HCT116 (cell line): ENCODE results near the gene BTNL8. TPM values are rescaled to one million over a fixed set of nuclear protein-coding genes. Genes with fewer than 3 reads are reported as not detected.

Source experiments
- ATAC-seq: fragments of 200-7000 bp; cut with Tn5 transposase; 2 replicates; pipeline ENCODE4 v1.9.1; 2020; ENCODE audit warnings: mild to moderate bottlenecking, moderate library complexity
- BruUV-seq: library from RNA; stranded (reverse); fragments of 400-500 nt; replicated peaks from 2 replicates; lab custom pipeline; 2021; lab: Mats Ljungman, UMichigan
- CTCF ChIA-PET: fragments of 300-600 bp; sonication (Branson Sonifier 250); formaldehyde crosslinking; loops from one replicate; lab custom pipeline; 2021; ENCODE audit warnings: antibody characterized with exemption; lab: Charles Lee
- POLR2A ChIA-PET: fragments of 300-600, 350-600 bp; sonication (Branson Sonifier 250); formaldehyde crosslinking; loops from one replicate; lab custom pipeline; 2021; ENCODE audit warnings: antibody characterized with exemption; lab: Charles Lee
- RAD21 ChIA-PET, 2 experiments: fragments of 300-600 bp; sonication (Branson Sonifier 250); formaldehyde crosslinking; loops; one replicate each; lab custom pipeline; 2023; ENCODE audit warnings: low total read pairs in 2 of 2; ENCODE audit not compliant: uncharacterized antibody in 2 of 2, unreplicated experiment in 2 of 2, low non-redundant PET in 1 of 2; lab: Charles Lee
- DNase-seq: peaks from one replicate; pipeline ENCODE4 v3.0.0-alpha.2; 2010; ENCODE audit warnings: low read depth, low spot score
- H2AFZ ChIP-seq: fragments of 200-600 bp; shearing (Covaris generic), sonication (generic); 2 replicates; pipeline ENCODE4 v1.6.1; 2017; ENCODE audit warnings: low read depth, mixed run types, mixed read lengths, antibody characterized with exemption, low read length; ENCODE audit not compliant: poor library complexity, severe bottlenecking
- H3K27ac ChIP-seq: 2 replicates; pipeline ENCODE4 v1.5.1; 2012; ENCODE audit warnings: low read depth, low read length
- H3K27me3 ChIP-seq: fragments of 200-600 bp; sonication (generic); 2 replicates; pipeline ENCODE4 v1.6.1; 2016; ENCODE audit warnings: mixed run types, low read length, mixed read lengths; ENCODE audit not compliant: insufficient read depth
- H3K36me3 ChIP-seq, 2 experiments: fragments of 200-500 bp in 1 of 2; fragments of 200-600 bp in 1 of 2; sonication (Bioruptor generic) in 1 of 2; sonication (generic) in 1 of 2; 2 replicates each; pipeline versions ENCODE4 v1.5.1 to v1.6.1; 2014 to 2016; ENCODE audit warnings: low read length in 2 of 2, inconsistent platforms in 1 of 2, mixed read lengths in 1 of 2, mixed run types in 1 of 2; ENCODE audit not compliant: insufficient read depth in 2 of 2, control insufficient read depth in 1 of 2
- H3K4me1 ChIP-seq, 2 experiments: fragments of 200-600 bp in 1 of 2; sonication (generic) in 1 of 2; 2 replicates each; pipeline versions ENCODE4 v1.5.1 to v1.6.1; 2012 to 2017; ENCODE audit warnings: low read length in 2 of 2, inconsistent platforms in 1 of 2, mild to moderate bottlenecking in 1 of 2, mixed read lengths in 1 of 2, mixed run types in 1 of 2, moderate library complexity in 1 of 2; ENCODE audit not compliant: insufficient read depth in 2 of 2, control insufficient read depth in 1 of 2
- H3K4me2 ChIP-seq: fragments of 200-600 bp; sonication (generic); 2 replicates; pipeline ENCODE4 v1.6.1; 2017; ENCODE audit warnings: mixed run types, low read length, mixed read lengths
- H3K4me3 ChIP-seq, 2 experiments: fragments of 200-600 bp in 1 of 2; sonication (generic) in 1 of 2; replicated peaks in 1 of 2; 2 replicates each; pipeline ENCODE4 v1.5.1; 2011 to 2016; ENCODE audit warnings: low read length in 2 of 2, control low read depth in 1 of 2, low read depth in 1 of 2, mild to moderate bottlenecking in 1 of 2, mixed read lengths in 1 of 2, mixed run types in 1 of 2
- H3K79me2 ChIP-seq: fragments of 200-600 bp; sonication (generic); 2 replicates; pipeline ENCODE4 v1.6.1; 2017; ENCODE audit warnings: mild to moderate bottlenecking, mixed run types, low read length, moderate library complexity, mixed read lengths; ENCODE audit not compliant: insufficient read depth
- H3K9ac ChIP-seq: fragments of 200-600 bp; sonication (generic); 2 replicates; pipeline ENCODE4 v1.6.1; 2016; ENCODE audit warnings: low read length, mixed read lengths
- H3K9me2 ChIP-seq: fragments of 200-600 bp; sonication (generic), shearing (Covaris generic); 2 replicates; pipeline ENCODE4 v1.6.1; 2017; ENCODE audit warnings: mixed run types, mild to moderate bottlenecking, moderate library complexity; ENCODE audit not compliant: insufficient read depth
- H3K9me3 ChIP-seq, 2 experiments: fragments of 200-500 bp in 1 of 2; fragments of 200-600 bp in 1 of 2; sonication (Bioruptor generic) in 1 of 2; sonication (generic) in 1 of 2; 2 replicates each; pipeline ENCODE4 v1.6.1; 2014 to 2017; ENCODE audit warnings: low read length in 2 of 2, mixed read lengths in 2 of 2, inconsistent platforms in 1 of 2, low read depth in 1 of 2, mild to moderate bottlenecking in 1 of 2, mixed run types in 1 of 2, moderate library complexity in 1 of 2; ENCODE audit not compliant: control insufficient read depth in 1 of 2, insufficient read depth in 1 of 2
- H4K20me1 ChIP-seq: fragments of 200-600 bp; sonication (generic), shearing (Covaris generic); 2 replicates; pipeline ENCODE4 v1.6.1; 2017; ENCODE audit warnings: mixed run types, mild to moderate bottlenecking, moderate library complexity; ENCODE audit not compliant: insufficient read depth
- CBX3 ChIP-seq: IDR thresholded peaks from 2 replicates; pipeline ENCODE4 v1.6.1; 2012; ENCODE audit warnings: low read depth
- CEBPB ChIP-seq: IDR thresholded peaks from 2 replicates; pipeline ENCODE4 v1.6.1; 2012; ENCODE audit warnings: low read depth
- EGR1 ChIP-seq: IDR thresholded peaks from 2 replicates; pipeline ENCODE4 v1.6.1; 2012; ENCODE audit warnings: low read depth
- EZH2 ChIP-seq: fragments of 200-600 bp; sonication (generic); IDR thresholded peaks from 2 replicates; pipeline ENCODE4 v1.6.1; 2017; ENCODE audit warnings: antibody characterized with exemption, mixed run types
- EZH2phosphoT487 ChIP-seq: fragments of 200-600 bp; IDR thresholded peaks from 2 replicates; pipeline ENCODE4 v1.6.1; 2018; ENCODE audit warnings: antibody characterized with exemption, borderline replicate concordance
- POLR2AphosphoS5 ChIP-seq: IDR thresholded peaks from 2 replicates; pipeline ENCODE4 v1.6.1; 2011; ENCODE audit warnings: mild to moderate bottlenecking, low read depth, low read length, moderate library complexity
- TCF7L2 ChIP-seq: IDR thresholded peaks from 2 replicates; pipeline ENCODE4 v1.7.0; 2011; ENCODE audit warnings: borderline replicate concordance, inconsistent platforms; ENCODE audit not compliant: insufficient read depth, insufficient read length; ENCODE audit errors: extremely low read depth
- intact Hi-C: fragments of 100-400 bp; cut with micrococcal nuclease; formaldehyde crosslinking; loops from 2 replicates; pipeline ENCODE4 v1.10.0; 2022
- total RNA-seq: library from RNA; stranded (reverse); gene quantifications from one replicate; pipeline ENCODE4 v1.2.1, GENCODE V29; 2021; ENCODE audit not compliant: unreplicated experiment
- TF ChIP-seq, protein P1 (sequence below): IDR thresholded peaks from 2 replicates; pipeline ENCODE4 v1.6.1; 2012; ENCODE audit warnings: low read depth

BTNL8 gene
- total RNA-seq, 1 experiment from 2014 or later: not detected

- intact Hi-C loops: no loop called here
- Histone ChIP-seq H3K4me3 (no peak overlapping the region), H3K9ac (no peak overlapping the region), H2AFZ (no peak overlapping the region), H3K9me2 (no peaks in the 10 kb centered on the region), H3K79me2 (no peaks in the 10 kb centered on the region), H3K9me3 (no peaks in the 10 kb centered on the region; a peak in 1 of 4 replicates), H3K36me3 (no peaks in the 10 kb centered on the region), H3K27me3 (no peaks in the 10 kb centered on the region), H3K4me1 (peaks cover 0 to 4% of the 10 kb centered on the region in 2 experiments; a peak in 2 of 4 replicates), H3K27ac (no peak overlapping the region)
- DNase-seq (no peak), ATAC-seq (no peak)
- RAD21 ChIA-PET: no interaction called here
- TF ChIP-seq EGR1: no peak
- no peak for TF ChIP-seq EZH2phosphoT487
- TF ChIP-seq CBX3: no peak
- TF ChIP-seq TCF7L2: no peak
- no peak for TF ChIP-seq EZH2
- no peak for TF ChIP-seq CEBPB
- TF ChIP-seq POLR2AphosphoS5: no peak
- TF ChIP-seq, protein P1, sequence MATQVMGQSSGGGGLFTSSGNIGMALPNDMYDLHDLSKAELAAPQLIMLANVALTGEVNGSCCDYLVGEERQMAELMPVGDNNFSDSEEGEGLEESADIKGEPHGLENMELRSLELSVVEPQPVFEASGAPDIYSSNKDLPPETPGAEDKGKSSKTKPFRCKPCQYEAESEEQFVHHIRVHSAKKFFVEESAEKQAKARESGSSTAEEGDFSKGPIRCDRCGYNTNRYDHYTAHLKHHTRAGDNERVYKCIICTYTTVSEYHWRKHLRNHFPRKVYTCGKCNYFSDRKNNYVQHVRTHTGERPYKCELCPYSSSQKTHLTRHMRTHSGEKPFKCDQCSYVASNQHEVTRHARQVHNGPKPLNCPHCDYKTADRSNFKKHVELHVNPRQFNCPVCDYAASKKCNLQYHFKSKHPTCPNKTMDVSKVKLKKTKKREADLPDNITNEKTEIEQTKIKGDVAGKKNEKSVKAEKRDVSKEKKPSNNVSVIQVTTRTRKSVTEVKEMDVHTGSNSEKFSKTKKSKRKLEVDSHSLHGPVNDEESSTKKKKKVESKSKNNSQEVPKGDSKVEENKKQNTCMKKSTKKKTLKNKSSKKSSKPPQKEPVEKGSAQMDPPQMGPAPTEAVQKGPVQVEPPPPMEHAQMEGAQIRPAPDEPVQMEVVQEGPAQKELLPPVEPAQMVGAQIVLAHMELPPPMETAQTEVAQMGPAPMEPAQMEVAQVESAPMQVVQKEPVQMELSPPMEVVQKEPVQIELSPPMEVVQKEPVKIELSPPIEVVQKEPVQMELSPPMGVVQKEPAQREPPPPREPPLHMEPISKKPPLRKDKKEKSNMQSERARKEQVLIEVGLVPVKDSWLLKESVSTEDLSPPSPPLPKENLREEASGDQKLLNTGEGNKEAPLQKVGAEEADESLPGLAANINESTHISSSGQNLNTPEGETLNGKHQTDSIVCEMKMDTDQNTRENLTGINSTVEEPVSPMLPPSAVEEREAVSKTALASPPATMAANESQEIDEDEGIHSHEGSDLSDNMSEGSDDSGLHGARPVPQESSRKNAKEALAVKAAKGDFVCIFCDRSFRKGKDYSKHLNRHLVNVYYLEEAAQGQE: no peak
- TF ChIP-seq, all 23 proteins: peak for 0
- Histone ChIP-seq H4K20me1 (no peaks in the 10 kb centered on the region), H3K4me2 (no peak overlapping the region)
- no TSS peak for BruUV-seq
- ChIA-PET CTCF (no interaction called here), POLR2A (no interaction called here)
These were observed 17.0 kb downstream of the BTNL8 start for GRCh38 chr5:180915924-180916323.
